Measurements from ENCODE around the gene LPIN2. TPM values are rescaled to one million over a fixed set of nuclear protein-coding genes. Genes with fewer than 3 reads are reported as not detected.
A peak's percentile ranks its signal among the peaks of the same experiment; 100 is the strongest.

Gene LPIN2
- polyA plus RNA-seq, 4 donors = 20.0 to 91.5 (median 62.4) TPM

GRCh38 chr18:2984703-2985261 lies 28.2 kb downstream of the LPIN2 start:
- peaks cover 3 to 50% (median 16%) of the 10 kb centered on the region in 3 donors for H3K4me1 ChIP-seq (ENCODE audit: control insufficient read depth in 3 of 3, insufficient read depth in 2 of 3, low read depth in 1 of 3, low read length in 2 of 3)
- peak overlapping the region; percentile 83 to 95 (median 85) for H3K27ac ChIP-seq (ENCODE audit: low read depth in 1 of 3, low read length in 2 of 3)
- no peaks in the 10 kb centered on the region for H3K27me3 ChIP-seq (ENCODE audit: control insufficient read depth in 3 of 3, insufficient read depth in 3 of 3, low read length in 3 of 3)
- no peaks in the 10 kb centered on the region for H3K9me3 ChIP-seq (ENCODE audit: control insufficient read depth in 2 of 2, insufficient read depth in 1 of 2, low read depth in 1 of 2, low read length in 1 of 2)
- no peak overlapping the region for H3K4me3 ChIP-seq (ENCODE audit: low read depth in 1 of 3, low read length in 3 of 3)
- no peak for FAIRE-seq
- DNase-seq = peak; percentile 93 to 99
- H3K36me3 ChIP-seq (ENCODE audit: control insufficient read depth in 3 of 3, insufficient read depth in 2 of 3, low read depth in 1 of 3, low read length in 3 of 3) = no peaks in the 10 kb centered on the region
- 13 to 73% (median 50%) methylated on average over 2 of the region's 2 CpGs for WGBS, 3 donors

GRCh38 chr18:2984091-2984490 lies 28.9 kb downstream of the LPIN2 start:
- H3K36me3 ChIP-seq (ENCODE audit: control insufficient read depth in 3 of 3, insufficient read depth in 2 of 3, low read depth in 1 of 3, low read length in 3 of 3) = no peaks in the 10 kb centered on the region
- H3K9me3 ChIP-seq (ENCODE audit: control insufficient read depth in 2 of 2, insufficient read depth in 1 of 2, low read depth in 1 of 2, low read length in 1 of 2) = no peaks in the 10 kb centered on the region
- DNase-seq (peak in 1 of 2 donors; percentile 2), FAIRE-seq (no peak)
- WGBS, 3 donors = 56 to 78% (median 71%) methylated on average over 3 of the region's 3 CpGs
- no peaks in the 10 kb centered on the region for H3K27me3 ChIP-seq (ENCODE audit: control insufficient read depth in 3 of 3, insufficient read depth in 3 of 3, low read length in 3 of 3)
- H3K4me3 ChIP-seq (ENCODE audit: low read depth in 1 of 3, low read length in 3 of 3) = no peak overlapping the region
- peaks cover 5 to 52% (median 18%) of the 10 kb centered on the region in 3 donors for H3K4me1 ChIP-seq (ENCODE audit: control insufficient read depth in 3 of 3, insufficient read depth in 2 of 3, low read depth in 1 of 3, low read length in 2 of 3)
- H3K27ac ChIP-seq (ENCODE audit: low read depth in 1 of 3, low read length in 2 of 3) = peak overlapping the region; percentile 83 to 95 (median 85)

- 62 to 74% (median 63%) methylated on average over 2 of the region's 2 CpGs for WGBS, 3 donors
- no peaks in the 10 kb centered on the region for H3K36me3 ChIP-seq (ENCODE audit: control insufficient read depth in 3 of 3, insufficient read depth in 2 of 3, low read depth in 1 of 3, low read length in 3 of 3)
- peaks cover 9 to 59% (median 26%) of the 10 kb centered on the region in 3 donors for H3K4me1 ChIP-seq (ENCODE audit: control insufficient read depth in 3 of 3, insufficient read depth in 2 of 3, low read depth in 1 of 3, low read length in 2 of 3)
- H3K27ac ChIP-seq (ENCODE audit: low read depth in 1 of 3, low read length in 2 of 3) = peak overlapping the region; percentile 78 to 95 (median 81)
- H3K4me3 ChIP-seq (ENCODE audit: low read depth in 1 of 3, low read length in 3 of 3) = no peak overlapping the region
- no peaks in the 10 kb centered on the region for H3K27me3 ChIP-seq (ENCODE audit: control insufficient read depth in 3 of 3, insufficient read depth in 3 of 3, low read length in 3 of 3)
- DNase-seq (no peak), FAIRE-seq (no peak)
- no peaks in the 10 kb centered on the region for H3K9me3 ChIP-seq (ENCODE audit: control insufficient read depth in 2 of 2, insufficient read depth in 1 of 2, low read depth in 1 of 2, low read length in 1 of 2)
These were observed 29.6 kb downstream of the LPIN2 start for GRCh38 chr18:2983296-2983695.

- peak overlapping the region; percentile 78 to 95 (median 81) for H3K27ac ChIP-seq (ENCODE audit: low read depth in 1 of 3, low read length in 2 of 3)
- WGBS, 3 donors = 30 to 49% (median 46%) methylated on average over 2 of the region's 2 CpGs
- no peak for FAIRE-seq
- H3K9me3 ChIP-seq (ENCODE audit: control insufficient read depth in 2 of 2, insufficient read depth in 1 of 2, low read depth in 1 of 2, low read length in 1 of 2) = no peaks in the 10 kb centered on the region
- peaks cover 9 to 61% (median 27%) of the 10 kb centered on the region in 3 donors for H3K4me1 ChIP-seq (ENCODE audit: control insufficient read depth in 3 of 3, insufficient read depth in 2 of 3, low read depth in 1 of 3, low read length in 2 of 3)
- peak; percentile 80 to 87 for DNase-seq
- peak overlapping the region in 2 of 3 donors; percentile 23 to 64 for H3K4me3 ChIP-seq (ENCODE audit: low read depth in 1 of 3, low read length in 3 of 3)
- no peaks in the 10 kb centered on the region for H3K27me3 ChIP-seq (ENCODE audit: control insufficient read depth in 3 of 3, insufficient read depth in 3 of 3, low read length in 3 of 3)
- peaks cover 0 to 3% (median 0%) of the 10 kb centered on the region in 3 donors for H3K36me3 ChIP-seq (ENCODE audit: control insufficient read depth in 3 of 3, insufficient read depth in 2 of 3, low read depth in 1 of 3, low read length in 3 of 3)
These were observed 30.3 kb downstream of the LPIN2 start for GRCh38 chr18:2982452-2983269.

GRCh38 chr18:2982022-2982421 lies 30.9 kb downstream of the LPIN2 start:
- peaks cover 12 to 65% (median 27%) of the 10 kb centered on the region in 3 donors for H3K4me1 ChIP-seq (ENCODE audit: control insufficient read depth in 3 of 3, insufficient read depth in 2 of 3, low read depth in 1 of 3, low read length in 2 of 3)
- DNase-seq = peak in 1 of 2 donors; percentile 7
- no peaks in the 10 kb centered on the region for H3K9me3 ChIP-seq (ENCODE audit: control insufficient read depth in 2 of 2, insufficient read depth in 1 of 2, low read depth in 1 of 2, low read length in 1 of 2)
- H3K4me3 ChIP-seq (ENCODE audit: low read depth in 1 of 3, low read length in 3 of 3) = peak overlapping the region in 1 of 3 donors; percentile 29
- H3K27ac ChIP-seq (ENCODE audit: low read depth in 1 of 3, low read length in 2 of 3) = peak overlapping the region in 1 of 3 donors; percentile 95
- H3K36me3 ChIP-seq (ENCODE audit: control insufficient read depth in 3 of 3, insufficient read depth in 2 of 3, low read depth in 1 of 3, low read length in 3 of 3) = peaks cover 0 to 3% (median 0%) of the 10 kb centered on the region in 3 donors
- 52 to 67% (median 65%) methylated on average over 1 of the region's 1 CpG for WGBS, 3 donors
- H3K27me3 ChIP-seq (ENCODE audit: control insufficient read depth in 3 of 3, insufficient read depth in 3 of 3, low read length in 3 of 3) = no peaks in the 10 kb centered on the region
- FAIRE-seq = no peak

- Histone ChIP-seq H3K27me3 (ENCODE audit: control insufficient read depth in 3 of 3, insufficient read depth in 3 of 3, low read length in 3 of 3) (no peaks in the 10 kb centered on the region), H3K4me1 (ENCODE audit: control insufficient read depth in 3 of 3, insufficient read depth in 2 of 3, low read depth in 1 of 3, low read length in 2 of 3) (peaks cover 12 to 67% (median 22%) of the 10 kb centered on the region in 3 donors), H3K27ac (ENCODE audit: low read depth in 1 of 3, low read length in 2 of 3) (peak overlapping the region; percentile 78 to 95 (median 81)), H3K36me3 (ENCODE audit: control insufficient read depth in 3 of 3, insufficient read depth in 2 of 3, low read depth in 1 of 3, low read length in 3 of 3) (peaks cover 0 to 6% (median 0%) of the 10 kb centered on the region in 3 donors), H3K4me3 (ENCODE audit: low read depth in 1 of 3, low read length in 3 of 3) (peak overlapping the region in 2 of 3 donors; percentile 0 to 50), H3K9me3 (ENCODE audit: control insufficient read depth in 2 of 2, insufficient read depth in 1 of 2, low read depth in 1 of 2, low read length in 1 of 2) (no peaks in the 10 kb centered on the region)
- no peak for FAIRE-seq
- WGBS, 3 donors = 13 to 14% (median 13%) methylated on average over 6 of the region's 6 CpGs
- peak; percentile 52 to 93 for DNase-seq
These were observed 31.7 kb downstream of the LPIN2 start for GRCh38 chr18:2981212-2981728.

GRCh38 chr18:2979871-2980790 lies 32.8 kb downstream of the LPIN2 start:
- peak overlapping the region; percentile 71 to 95 (median 81) for H3K27ac ChIP-seq (ENCODE audit: low read depth in 1 of 3, low read length in 2 of 3)
- DNase-seq = peak; percentile 11 to 42
- H3K4me3 ChIP-seq (ENCODE audit: low read depth in 1 of 3, low read length in 3 of 3) = peak overlapping the region in 1 of 3 donors; percentile 54
- H3K4me1 ChIP-seq (ENCODE audit: control insufficient read depth in 3 of 3, insufficient read depth in 2 of 3, low read depth in 1 of 3, low read length in 2 of 3) = peaks cover 12 to 69% (median 22%) of the 10 kb centered on the region in 3 donors
- no peak for FAIRE-seq
- WGBS, 3 donors = 50 to 55% (median 55%) methylated on average over 8 of the region's 8 CpGs
- H3K36me3 ChIP-seq (ENCODE audit: control insufficient read depth in 3 of 3, insufficient read depth in 2 of 3, low read depth in 1 of 3, low read length in 3 of 3) = peaks cover 0 to 6% (median 0%) of the 10 kb centered on the region in 3 donors
- H3K27me3 ChIP-seq (ENCODE audit: control insufficient read depth in 3 of 3, insufficient read depth in 3 of 3, low read length in 3 of 3) = no peaks in the 10 kb centered on the region
- no peaks in the 10 kb centered on the region for H3K9me3 ChIP-seq (ENCODE audit: control insufficient read depth in 2 of 2, insufficient read depth in 1 of 2, low read depth in 1 of 2, low read length in 1 of 2)
